Endothelial cell of umbilical vein (primary cell): ENCODE data around the gene NTRK1. TPM values are rescaled to one million over a fixed set of nuclear protein-coding genes. Genes with fewer than 3 reads are reported as not detected.

Source experiments
- BruUV-seq: library from RNA; stranded (reverse); fragments of 400-500 nt; replicated peaks from 2 replicates; lab custom pipeline; 2021; lab: Mats Ljungman, UMichigan
- CTCF ChIA-PET: fragments of 300-600, 350-600 bp; sonication (Branson Sonifier 250); formaldehyde crosslinking; loops from one replicate; lab custom pipeline; 2021; ENCODE audit warnings: antibody characterized with exemption, inconsistent platforms; lab: Charles Lee
- POLR2A ChIA-PET: fragments of 300-600, 350-600 bp; sonication (Branson Sonifier 250); formaldehyde crosslinking; loops from one replicate; lab custom pipeline; 2021; ENCODE audit warnings: antibody characterized with exemption, inconsistent platforms; lab: Charles Lee
- DNase-seq: peaks from one replicate; pipeline ENCODE4 v3.0.0-alpha.2; 2011; ENCODE audit warnings: low read depth, low spot score
- FAIRE-seq: peaks from 2 replicates; lab custom pipeline; 2011; peaks lifted over from hg19 to GRCh38; lab: Jason Lieb, UNC
- H2AFZ ChIP-seq: 2 replicates; pipeline ENCODE4 v1.6.0; 2012; ENCODE audit warnings: low read depth, low read length, control low read depth, inconsistent platforms
- H3K27ac ChIP-seq: 2 replicates; pipeline ENCODE4 v1.5.1; 2011; ENCODE audit warnings: low read depth, mild to moderate bottlenecking, control low read depth, low read length, moderate library complexity; ENCODE audit not compliant: insufficient read depth
- H3K27me3 ChIP-seq, 2 experiments: 2 replicates each; pipeline versions ENCODE4 v1.6.0 to v1.6.1; 2011; ENCODE audit warnings: low read length in 2 of 2, mixed read lengths in 1 of 2; ENCODE audit not compliant: control insufficient read depth in 2 of 2, insufficient read depth in 2 of 2
- H3K36me3 ChIP-seq, 2 experiments: 2 replicates in 1 of 2; 3 replicates in 1 of 2; pipeline ENCODE4 v1.5.1; 2011; ENCODE audit warnings: low read length in 2 of 2, mild to moderate bottlenecking in 1 of 2, moderate library complexity in 1 of 2; ENCODE audit not compliant: control insufficient read depth in 2 of 2, insufficient read depth in 2 of 2; ENCODE audit errors: extremely low read depth in 1 of 2
- H3K4me1 ChIP-seq: 3 replicates; pipeline ENCODE4 v1.5.1; 2011; ENCODE audit warnings: mild to moderate bottlenecking, low read length; ENCODE audit not compliant: control insufficient read depth, insufficient read depth; ENCODE audit errors: extremely low read depth
- H3K4me2 ChIP-seq: 2 replicates; pipeline ENCODE4 v1.6.1; 2011; ENCODE audit warnings: low read length, control low read depth, mixed read lengths; ENCODE audit not compliant: insufficient read depth
- H3K4me3 ChIP-seq, 3 experiments: fragments of 200-600 bp in 1 of 3; sonication (generic), shearing (Covaris generic) in 1 of 3; replicated peaks in 1 of 3; 2 replicates each; pipeline ENCODE4 v1.5.1; 2011 to 2016; ENCODE audit warnings: control low read depth in 3 of 3, low read length in 3 of 3, mild to moderate bottlenecking in 2 of 3, inconsistent platforms in 1 of 3, low read depth in 1 of 3, moderate library complexity in 1 of 3; ENCODE audit not compliant: insufficient read depth in 1 of 3
- H3K79me2 ChIP-seq: 2 replicates; pipeline ENCODE4 v1.6.0; 2012; ENCODE audit warnings: low read length, inconsistent platforms; ENCODE audit not compliant: control insufficient read depth, insufficient read depth
- H3K9ac ChIP-seq: replicated peaks from 2 replicates; pipeline ENCODE3; 2011; ENCODE audit warnings: low read length, control low read depth; ENCODE audit not compliant: insufficient read depth; ENCODE audit errors: extremely low read depth
- H3K9me1 ChIP-seq: replicated peaks from 3 replicates; pipeline ENCODE4 v1.6.0; 2011; ENCODE audit warnings: mild to moderate bottlenecking, low read length; ENCODE audit not compliant: control insufficient read depth, insufficient read depth; ENCODE audit errors: extremely low read depth
- H3K9me3 ChIP-seq: replicated peaks from 2 replicates; pipeline ENCODE4 v1.5.1; 2012; ENCODE audit warnings: low read length, inconsistent platforms; ENCODE audit not compliant: control insufficient read depth, insufficient read depth
- H4K20me1 ChIP-seq: replicated peaks from 2 replicates; pipeline ENCODE3; 2011; ENCODE audit warnings: mild to moderate bottlenecking, low read length; ENCODE audit not compliant: control insufficient read depth, insufficient read depth; ENCODE audit errors: extremely low read depth
- EZH2 ChIP-seq: IDR thresholded peaks from 2 replicates; pipeline ENCODE4 v1.6.1; 2012; ENCODE audit warnings: borderline replicate concordance, low read depth, mild to moderate bottlenecking, moderate library complexity, low read length, inconsistent platforms; ENCODE audit not compliant: severe bottlenecking
- FOS ChIP-seq: IDR thresholded peaks from 2 replicates; pipeline ENCODE4 v1.6.1; 2011; ENCODE audit warnings: mild to moderate bottlenecking, low read length, moderate library complexity, borderline replicate concordance; ENCODE audit not compliant: insufficient read depth
- GATA2 ChIP-seq: IDR thresholded peaks from 2 replicates; pipeline ENCODE4 v1.7.0; 2011; ENCODE audit warnings: low read depth, mild to moderate bottlenecking, moderate library complexity, mixed read lengths, low read length; ENCODE audit not compliant: insufficient read length, insufficient read depth
- JUN ChIP-seq: IDR thresholded peaks from 2 replicates; pipeline ENCODE4 v1.6.1; 2011; ENCODE audit warnings: borderline replicate concordance, low read depth; ENCODE audit not compliant: insufficient read length, insufficient read depth
- MYC ChIP-seq: IDR thresholded peaks from one replicate; pipeline ENCODE4 v1.6.1; 2011; ENCODE audit warnings: mild to moderate bottlenecking, low read depth, low read length
- POLR2A ChIP-seq: IDR thresholded peaks from 2 replicates; pipeline ENCODE4 v1.6.1; 2012; ENCODE audit warnings: low read depth, mild to moderate bottlenecking, control low read depth, low read length
- POLR2AphosphoS5 ChIP-seq: IDR thresholded peaks from 2 replicates; pipeline ENCODE4 v1.6.1; 2012; ENCODE audit warnings: low read depth, mild to moderate bottlenecking, control low read depth, low read length, moderate library complexity; ENCODE audit not compliant: insufficient read depth
- dilution Hi-C: fragments of 300-500 bp; cut with MboI; formaldehyde crosslinking; loops from one replicate; pipeline ENCODE4 v1.15.0; 2019; ENCODE audit warnings: low sequenced_read_pairs; ENCODE audit not compliant: extremely low pct_ligation_motif_present
- intact Hi-C: fragments of 100-400 bp; cut with micrococcal nuclease; formaldehyde crosslinking; loops from one replicate; pipeline ENCODE4 v1.10.0; 2022
- polyA plus RNA-seq, 4 experiments: library from polyadenylated mRNA; depleted of rRNA in 3 of 4; stranded (reverse) in 3 of 4; unstranded in 1 of 4; fragments of >200 nt; gene quantifications; 2 replicates each; pipeline versions ENCODE4 v1.2.1 to v1.2.3, GENCODE V29; 2011 to 2012; ENCODE audit warnings: missing spikeins in 1 of 4
- total RNA-seq: library from RNA; stranded (reverse); gene quantifications from 2 replicates; pipeline ENCODE4 v1.2.3, GENCODE V29; 2021
- TF ChIP-seq, protein P1 (sequence below), 2 donors: IDR thresholded peaks; 1 replicate in 1 of 2; 2 replicates in 1 of 2; pipeline ENCODE4 v1.5.1; 2011; ENCODE audit warnings: low read length in 2 of 2, mild to moderate bottlenecking in 2 of 2, moderate library complexity in 2 of 2, control low read depth in 1 of 2, inconsistent platforms in 1 of 2, low read depth in 1 of 2; ENCODE audit not compliant: insufficient read depth in 1 of 2; ENCODE audit errors: extremely low read depth in 1 of 2
- TF ChIP-seq, protein P2 (sequence below): IDR thresholded peaks from 2 replicates; pipeline ENCODE4 v1.6.1; 2011; ENCODE audit not compliant: insufficient read depth, insufficient read length

Gene NTRK1
- total and polyA plus RNA-seq, 2 donors (not counting 3 experiments of a cell fraction or from before 2014, with no cell fraction given), result 0.07 TPM; not detected in 1

DNA sequence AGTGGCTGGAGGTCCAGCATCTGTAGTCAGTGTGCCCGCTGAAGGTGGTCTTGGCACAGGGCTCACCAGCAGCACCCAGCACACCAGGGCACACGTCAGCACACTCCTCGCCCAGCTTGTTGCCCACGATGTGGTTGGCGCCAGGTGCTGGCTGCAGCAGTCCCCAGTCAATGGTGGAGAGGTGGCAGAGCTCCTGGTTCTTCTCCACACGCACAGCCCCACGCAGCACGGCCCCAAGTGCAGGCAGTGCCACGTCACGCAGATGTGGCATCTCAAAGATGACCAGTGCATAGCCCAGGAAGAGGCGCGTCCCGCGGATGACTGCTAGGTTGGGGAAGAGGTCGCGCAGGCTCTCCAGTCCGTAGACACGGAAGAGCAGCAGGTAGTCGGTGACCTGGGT lies 6.9 kb upstream of the NTRK1 start:
- dilution Hi-C loops (no loop called here), intact Hi-C loops (no loop called here)
- Histone ChIP-seq H2AFZ (no peak overlapping the region), H3K9ac (no peak overlapping the region), H3K9me1 (no peaks in the 10 kb centered on the region), H3K4me2 (no peak overlapping the region), H3K9me3 (no peaks in the 10 kb centered on the region), H3K79me2 (no peaks in the 10 kb centered on the region), H3K4me1 (peaks cover 16% of the 10 kb centered on the region), H4K20me1 (no peaks in the 10 kb centered on the region), H3K27me3 (peaks cover 24 to 37% of the 10 kb centered on the region in 2 experiments), H3K4me3 (no peak overlapping the region), H3K36me3 (no peaks in the 10 kb centered on the region), H3K27ac (no peak overlapping the region)
- no peak for TF ChIP-seq FOS
- TF ChIP-seq MYC, result no peak
- no peak for TF ChIP-seq POLR2A
- TF ChIP-seq, protein P1, sequence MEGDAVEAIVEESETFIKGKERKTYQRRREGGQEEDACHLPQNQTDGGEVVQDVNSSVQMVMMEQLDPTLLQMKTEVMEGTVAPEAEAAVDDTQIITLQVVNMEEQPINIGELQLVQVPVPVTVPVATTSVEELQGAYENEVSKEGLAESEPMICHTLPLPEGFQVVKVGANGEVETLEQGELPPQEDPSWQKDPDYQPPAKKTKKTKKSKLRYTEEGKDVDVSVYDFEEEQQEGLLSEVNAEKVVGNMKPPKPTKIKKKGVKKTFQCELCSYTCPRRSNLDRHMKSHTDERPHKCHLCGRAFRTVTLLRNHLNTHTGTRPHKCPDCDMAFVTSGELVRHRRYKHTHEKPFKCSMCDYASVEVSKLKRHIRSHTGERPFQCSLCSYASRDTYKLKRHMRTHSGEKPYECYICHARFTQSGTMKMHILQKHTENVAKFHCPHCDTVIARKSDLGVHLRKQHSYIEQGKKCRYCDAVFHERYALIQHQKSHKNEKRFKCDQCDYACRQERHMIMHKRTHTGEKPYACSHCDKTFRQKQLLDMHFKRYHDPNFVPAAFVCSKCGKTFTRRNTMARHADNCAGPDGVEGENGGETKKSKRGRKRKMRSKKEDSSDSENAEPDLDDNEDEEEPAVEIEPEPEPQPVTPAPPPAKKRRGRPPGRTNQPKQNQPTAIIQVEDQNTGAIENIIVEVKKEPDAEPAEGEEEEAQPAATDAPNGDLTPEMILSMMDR (IDR thresholded peaks at IDR 0.05; ENCODE audit: extremely low read depth in 1 of 2, insufficient read depth in 1 of 2, low read depth in 1 of 2, low read length in 2 of 2), result no peak
- TF ChIP-seq POLR2AphosphoS5, result no peak
- no peak for TF ChIP-seq GATA2
- no peak for TF ChIP-seq EZH2
- no peak for TF ChIP-seq JUN
- TF ChIP-seq, protein P2, sequence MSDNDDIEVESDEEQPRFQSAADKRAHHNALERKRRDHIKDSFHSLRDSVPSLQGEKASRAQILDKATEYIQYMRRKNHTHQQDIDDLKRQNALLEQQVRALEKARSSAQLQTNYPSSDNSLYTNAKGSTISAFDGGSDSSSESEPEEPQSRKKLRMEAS, result no peak
- no peak for FAIRE-seq
- CTCF ChIA-PET, result interaction anchor here (0.9 to 1.5 kb wide), 2 partner anchors 31 to 163 kb away, joined by 3 to 5 read pairs; no protein-coding TSS in a partner anchor
- no peak for DNase-seq
- no TSS peak for BruUV-seq
- POLR2A ChIA-PET, result no interaction called here
